ENCODE measurements around the gene CAMTA1. TPM values are rescaled to one million over a fixed set of nuclear protein-coding genes. Genes with fewer than 3 reads are reported as not detected.

The CAMTA1 gene
- total RNA-seq, 4 donors from 2014 or later, result 45.3 to 68.9 (median 62.0) TPM

- DNase-seq (ENCODE audit: low spot score), result no peak
- ATAC-seq (ENCODE audit: low FRiP score), result no peak
- TF ChIP-seq, protein P1, sequence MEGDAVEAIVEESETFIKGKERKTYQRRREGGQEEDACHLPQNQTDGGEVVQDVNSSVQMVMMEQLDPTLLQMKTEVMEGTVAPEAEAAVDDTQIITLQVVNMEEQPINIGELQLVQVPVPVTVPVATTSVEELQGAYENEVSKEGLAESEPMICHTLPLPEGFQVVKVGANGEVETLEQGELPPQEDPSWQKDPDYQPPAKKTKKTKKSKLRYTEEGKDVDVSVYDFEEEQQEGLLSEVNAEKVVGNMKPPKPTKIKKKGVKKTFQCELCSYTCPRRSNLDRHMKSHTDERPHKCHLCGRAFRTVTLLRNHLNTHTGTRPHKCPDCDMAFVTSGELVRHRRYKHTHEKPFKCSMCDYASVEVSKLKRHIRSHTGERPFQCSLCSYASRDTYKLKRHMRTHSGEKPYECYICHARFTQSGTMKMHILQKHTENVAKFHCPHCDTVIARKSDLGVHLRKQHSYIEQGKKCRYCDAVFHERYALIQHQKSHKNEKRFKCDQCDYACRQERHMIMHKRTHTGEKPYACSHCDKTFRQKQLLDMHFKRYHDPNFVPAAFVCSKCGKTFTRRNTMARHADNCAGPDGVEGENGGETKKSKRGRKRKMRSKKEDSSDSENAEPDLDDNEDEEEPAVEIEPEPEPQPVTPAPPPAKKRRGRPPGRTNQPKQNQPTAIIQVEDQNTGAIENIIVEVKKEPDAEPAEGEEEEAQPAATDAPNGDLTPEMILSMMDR (IDR thresholded peaks at IDR 0.05), result no peak
Measured at GRCh38 chr1:7442036-7442435, 656.8 kb downstream of the CAMTA1 start.

GRCh38 chr1:7442918-7443317, 657.7 kb downstream of the CAMTA1 start:
- no peak for DNase-seq (ENCODE audit: low spot score)
- TF ChIP-seq, protein P1 (IDR thresholded peaks at IDR 0.05), result no peak
- no peak for ATAC-seq (ENCODE audit: low FRiP score)

DNA sequence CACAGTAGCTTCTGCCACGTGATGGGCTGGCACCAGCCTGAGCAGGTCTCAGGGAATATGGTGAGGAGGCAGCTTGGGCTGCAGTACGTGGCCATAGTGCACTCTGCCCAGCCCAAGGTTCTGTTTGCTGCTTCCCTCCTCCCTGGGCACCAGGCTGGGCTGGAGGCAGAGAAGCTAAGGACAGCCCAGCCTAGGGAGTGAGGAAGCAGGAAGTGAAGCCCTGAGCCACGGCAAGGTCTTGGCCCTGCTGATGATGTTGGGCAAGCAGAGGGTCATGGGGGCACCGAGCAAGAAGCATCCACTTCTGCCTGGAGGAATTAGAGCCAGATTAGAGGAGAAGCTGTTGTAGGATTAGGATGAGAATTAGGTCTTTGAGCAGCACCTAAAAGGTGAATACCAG, 659.1 kb downstream of the CAMTA1 start:
- no peak for ATAC-seq (ENCODE audit: low FRiP score)
- DNase-seq (ENCODE audit: low spot score), result no peak
- TF ChIP-seq, protein P1 (IDR thresholded peaks at IDR 0.05), result no peak

- DNase-seq (ENCODE audit: low spot score), result no peak
- no peak for ATAC-seq (ENCODE audit: low FRiP score)
- TF ChIP-seq, protein P1 (IDR thresholded peaks at IDR 0.05), result no peak
Measured at GRCh38 chr1:7447093-7447492, 661.8 kb downstream of the CAMTA1 start.

GRCh38 chr1:7447736-7448135, 662.5 kb downstream of the CAMTA1 start:
- no peak for DNase-seq (ENCODE audit: low spot score)

GRCh38 chr1:7448986-7449385, 663.7 kb downstream of the CAMTA1 start:
- TF ChIP-seq, protein P1 (IDR thresholded peaks at IDR 0.05), result no peak
- no peak for ATAC-seq (ENCODE audit: low FRiP score)

More at GRCh38 chr1:7447736-7448135, 662.5 kb downstream of the CAMTA1 start:
- ATAC-seq (ENCODE audit: low FRiP score), result no peak
- TF ChIP-seq, protein P1 (IDR thresholded peaks at IDR 0.05), result no peak

DNA sequence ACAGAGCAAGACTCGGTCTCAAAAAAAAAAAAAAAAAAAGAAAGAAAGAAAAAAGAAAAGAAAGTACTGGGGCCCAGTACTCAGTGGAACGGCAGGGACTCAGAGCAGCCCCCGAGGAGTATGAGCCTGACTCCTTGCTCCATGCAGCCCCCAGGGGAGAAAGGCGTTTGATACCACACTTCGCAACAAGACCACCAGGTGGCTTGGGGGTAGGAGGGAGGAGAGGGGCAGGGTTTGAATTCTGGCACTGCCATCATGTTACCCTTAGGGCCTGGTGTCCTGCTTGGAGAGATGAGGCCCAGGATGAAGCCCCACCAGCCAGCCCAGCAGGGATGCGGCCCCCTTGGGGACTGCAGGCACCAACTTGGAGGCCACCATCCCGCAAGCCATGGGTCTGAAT, 664.5 kb downstream of the CAMTA1 start:
- ATAC-seq (ENCODE audit: low FRiP score) (no peak), DNase-seq (ENCODE audit: low spot score) (no peak)
- TF ChIP-seq, protein P1 (IDR thresholded peaks at IDR 0.05), result no peak

More at GRCh38 chr1:7448986-7449385, 663.7 kb downstream of the CAMTA1 start:
- no peak for DNase-seq (ENCODE audit: low spot score)

Data from omental fat pad (tissue), 4 donors.